Endothelial cell of umbilical vein (primary cell): Measurements from ENCODE around the gene WASHC2A. TPM values are rescaled to one million over a fixed set of nuclear protein-coding genes. Genes with fewer than 3 reads are reported as not detected.
"Not testable (repeated sequence)": the region's sequence is repeated elsewhere in the genome, so short reads cannot be mapped to it uniquely, and the experiment has no call there.

Experiments
- BruUV-seq: library from RNA; stranded (reverse); fragments of 400-500 nt; replicated peaks from 2 replicates; lab custom pipeline; 2021; lab: Mats Ljungman, UMichigan
- CTCF ChIA-PET: fragments of 300-600, 350-600 bp; sonication (Branson Sonifier 250); formaldehyde crosslinking; loops from one replicate; lab custom pipeline; 2021; ENCODE audit warnings: antibody characterized with exemption, inconsistent platforms; lab: Charles Lee
- POLR2A ChIA-PET: fragments of 300-600, 350-600 bp; sonication (Branson Sonifier 250); formaldehyde crosslinking; loops from one replicate; lab custom pipeline; 2021; ENCODE audit warnings: antibody characterized with exemption, inconsistent platforms; lab: Charles Lee
- DNase-seq: peaks from one replicate; pipeline ENCODE4 v3.0.0-alpha.2; 2011; ENCODE audit warnings: low read depth, low spot score
- FAIRE-seq: peaks from 2 replicates; lab custom pipeline; 2011; peaks lifted over from hg19 to GRCh38; lab: Jason Lieb, UNC
- H2AFZ ChIP-seq: 2 replicates; pipeline ENCODE4 v1.6.0; 2012; ENCODE audit warnings: low read depth, low read length, control low read depth, inconsistent platforms
- H3K27ac ChIP-seq: 2 replicates; pipeline ENCODE4 v1.5.1; 2011; ENCODE audit warnings: low read depth, mild to moderate bottlenecking, control low read depth, low read length, moderate library complexity; ENCODE audit not compliant: insufficient read depth
- H3K27me3 ChIP-seq, 2 experiments: 2 replicates each; pipeline versions ENCODE4 v1.6.0 to v1.6.1; 2011; ENCODE audit warnings: low read length in 2 of 2, mixed read lengths in 1 of 2; ENCODE audit not compliant: control insufficient read depth in 2 of 2, insufficient read depth in 2 of 2
- H3K36me3 ChIP-seq, 2 experiments: 2 replicates in 1 of 2; 3 replicates in 1 of 2; pipeline ENCODE4 v1.5.1; 2011; ENCODE audit warnings: low read length in 2 of 2, mild to moderate bottlenecking in 1 of 2, moderate library complexity in 1 of 2; ENCODE audit not compliant: control insufficient read depth in 2 of 2, insufficient read depth in 2 of 2; ENCODE audit errors: extremely low read depth in 1 of 2
- H3K4me1 ChIP-seq: 3 replicates; pipeline ENCODE4 v1.5.1; 2011; ENCODE audit warnings: mild to moderate bottlenecking, low read length; ENCODE audit not compliant: control insufficient read depth, insufficient read depth; ENCODE audit errors: extremely low read depth
- H3K4me2 ChIP-seq: 2 replicates; pipeline ENCODE4 v1.6.1; 2011; ENCODE audit warnings: low read length, control low read depth, mixed read lengths; ENCODE audit not compliant: insufficient read depth
- H3K4me3 ChIP-seq, 3 experiments: fragments of 200-600 bp in 1 of 3; sonication (generic), shearing (Covaris generic) in 1 of 3; replicated peaks in 1 of 3; 2 replicates each; pipeline ENCODE4 v1.5.1; 2011 to 2016; ENCODE audit warnings: control low read depth in 3 of 3, low read length in 3 of 3, mild to moderate bottlenecking in 2 of 3, inconsistent platforms in 1 of 3, low read depth in 1 of 3, moderate library complexity in 1 of 3; ENCODE audit not compliant: insufficient read depth in 1 of 3
- H3K79me2 ChIP-seq: 2 replicates; pipeline ENCODE4 v1.6.0; 2012; ENCODE audit warnings: low read length, inconsistent platforms; ENCODE audit not compliant: control insufficient read depth, insufficient read depth
- H3K9ac ChIP-seq: replicated peaks from 2 replicates; pipeline ENCODE3; 2011; ENCODE audit warnings: low read length, control low read depth; ENCODE audit not compliant: insufficient read depth; ENCODE audit errors: extremely low read depth
- H3K9me1 ChIP-seq: replicated peaks from 3 replicates; pipeline ENCODE4 v1.6.0; 2011; ENCODE audit warnings: mild to moderate bottlenecking, low read length; ENCODE audit not compliant: control insufficient read depth, insufficient read depth; ENCODE audit errors: extremely low read depth
- H3K9me3 ChIP-seq: replicated peaks from 2 replicates; pipeline ENCODE4 v1.5.1; 2012; ENCODE audit warnings: low read length, inconsistent platforms; ENCODE audit not compliant: control insufficient read depth, insufficient read depth
- H4K20me1 ChIP-seq: replicated peaks from 2 replicates; pipeline ENCODE3; 2011; ENCODE audit warnings: mild to moderate bottlenecking, low read length; ENCODE audit not compliant: control insufficient read depth, insufficient read depth; ENCODE audit errors: extremely low read depth
- EZH2 ChIP-seq: IDR thresholded peaks from 2 replicates; pipeline ENCODE4 v1.6.1; 2012; ENCODE audit warnings: borderline replicate concordance, low read depth, mild to moderate bottlenecking, moderate library complexity, low read length, inconsistent platforms; ENCODE audit not compliant: severe bottlenecking
- FOS ChIP-seq: IDR thresholded peaks from 2 replicates; pipeline ENCODE4 v1.6.1; 2011; ENCODE audit warnings: mild to moderate bottlenecking, low read length, moderate library complexity, borderline replicate concordance; ENCODE audit not compliant: insufficient read depth
- GATA2 ChIP-seq: IDR thresholded peaks from 2 replicates; pipeline ENCODE4 v1.7.0; 2011; ENCODE audit warnings: low read depth, mild to moderate bottlenecking, moderate library complexity, mixed read lengths, low read length; ENCODE audit not compliant: insufficient read length, insufficient read depth
- JUN ChIP-seq: IDR thresholded peaks from 2 replicates; pipeline ENCODE4 v1.6.1; 2011; ENCODE audit warnings: borderline replicate concordance, low read depth; ENCODE audit not compliant: insufficient read length, insufficient read depth
- MYC ChIP-seq: IDR thresholded peaks from one replicate; pipeline ENCODE4 v1.6.1; 2011; ENCODE audit warnings: mild to moderate bottlenecking, low read depth, low read length
- POLR2A ChIP-seq: IDR thresholded peaks from 2 replicates; pipeline ENCODE4 v1.6.1; 2012; ENCODE audit warnings: low read depth, mild to moderate bottlenecking, control low read depth, low read length
- POLR2AphosphoS5 ChIP-seq: IDR thresholded peaks from 2 replicates; pipeline ENCODE4 v1.6.1; 2012; ENCODE audit warnings: low read depth, mild to moderate bottlenecking, control low read depth, low read length, moderate library complexity; ENCODE audit not compliant: insufficient read depth
- dilution Hi-C: fragments of 300-500 bp; cut with MboI; formaldehyde crosslinking; loops from one replicate; pipeline ENCODE4 v1.15.0; 2019; ENCODE audit warnings: low sequenced_read_pairs; ENCODE audit not compliant: extremely low pct_ligation_motif_present
- intact Hi-C: fragments of 100-400 bp; cut with micrococcal nuclease; formaldehyde crosslinking; loops from one replicate; pipeline ENCODE4 v1.10.0; 2022
- polyA plus RNA-seq, 4 experiments: library from polyadenylated mRNA; depleted of rRNA in 3 of 4; stranded (reverse) in 3 of 4; unstranded in 1 of 4; fragments of >200 nt; gene quantifications; 2 replicates each; pipeline versions ENCODE4 v1.2.1 to v1.2.3, GENCODE V29; 2011 to 2012; ENCODE audit warnings: missing spikeins in 1 of 4
- total RNA-seq: library from RNA; stranded (reverse); gene quantifications from 2 replicates; pipeline ENCODE4 v1.2.3, GENCODE V29; 2021
- TF ChIP-seq, protein P1 (sequence below): IDR thresholded peaks from 2 replicates; pipeline ENCODE4 v1.6.1; 2011; ENCODE audit not compliant: insufficient read depth, insufficient read length
- TF ChIP-seq, protein P2 (sequence below), 2 donors: IDR thresholded peaks; 1 replicate in 1 of 2; 2 replicates in 1 of 2; pipeline ENCODE4 v1.5.1; 2011; ENCODE audit warnings: low read length in 2 of 2, mild to moderate bottlenecking in 2 of 2, moderate library complexity in 2 of 2, control low read depth in 1 of 2, inconsistent platforms in 1 of 2, low read depth in 1 of 2; ENCODE audit not compliant: insufficient read depth in 1 of 2; ENCODE audit errors: extremely low read depth in 1 of 2

Gene WASHC2A
- total and polyA plus RNA-seq, 2 donors (not counting 3 experiments of a cell fraction or from before 2014, with no cell fraction given) = 15.1 to 50.1 TPM

DNA sequence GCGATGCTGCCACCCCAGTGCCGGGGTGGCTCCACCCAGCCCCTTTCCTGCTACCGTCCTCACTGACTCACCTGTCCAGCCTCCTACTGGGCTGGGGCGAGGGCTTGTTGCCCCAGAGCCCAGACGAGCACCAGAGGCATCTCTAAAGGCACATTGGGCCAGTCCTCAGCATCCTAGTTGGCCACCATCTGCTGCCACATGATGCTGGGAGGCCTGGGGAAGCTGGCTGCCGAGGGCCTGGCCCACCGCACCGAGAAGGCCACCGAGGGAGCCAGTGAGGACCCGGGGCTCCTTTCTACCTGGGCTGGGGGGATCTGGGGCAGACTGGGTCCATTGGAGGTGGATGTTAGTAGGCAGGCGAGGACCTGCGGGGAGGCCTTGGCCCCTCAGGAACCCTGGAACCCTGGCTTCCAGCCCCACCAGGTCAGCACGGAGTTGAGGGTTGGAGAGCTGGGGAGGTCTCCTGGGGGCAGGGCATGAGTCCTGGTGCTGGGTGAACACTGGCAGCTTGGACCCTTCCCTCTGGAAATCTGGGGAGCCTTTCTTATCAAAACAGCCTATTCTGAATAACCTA lies 47.2 kb upstream of the WASHC2A start:
- BruUV-seq = not testable (repeated sequence)

DNA sequence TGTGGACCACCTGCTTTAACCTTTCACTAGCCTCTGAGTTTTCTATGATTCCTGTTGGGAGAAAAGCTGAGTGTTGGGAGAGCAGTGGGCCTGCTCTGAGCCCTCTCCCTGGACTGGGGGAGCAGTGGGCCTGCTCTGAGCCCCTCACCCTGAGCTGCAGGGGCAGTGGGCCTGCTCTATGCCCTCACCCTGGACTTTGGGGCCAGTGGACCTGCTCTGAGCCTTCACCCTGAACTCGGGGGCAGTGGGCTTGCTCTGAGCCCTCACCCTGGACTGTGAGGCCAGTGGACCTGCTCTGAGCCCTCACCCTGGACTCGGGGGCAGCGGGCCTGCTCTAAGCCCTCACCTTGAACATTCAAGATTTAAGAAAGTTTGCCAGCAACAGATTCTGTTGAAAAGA lies 46.1 kb upstream of the WASHC2A start:
- Histone ChIP-seq H3K9me3 (no peaks in the 10 kb centered on the region), H3K27ac (no peak overlapping the region), H3K4me3 (no peak overlapping the region), H3K9me1 (no peaks in the 10 kb centered on the region), H4K20me1 (no peaks in the 10 kb centered on the region), H3K4me1 (no peaks in the 10 kb centered on the region), H3K36me3 (no peaks in the 10 kb centered on the region), H3K9ac (no peak overlapping the region), H3K79me2 (no peaks in the 10 kb centered on the region), H3K27me3 (peaks cover 4 to 6% of the 10 kb centered on the region in 2 experiments), H2AFZ (no peak overlapping the region), H3K4me2 (no peak overlapping the region)
- CTCF ChIA-PET = no interaction called here
- no peak for DNase-seq
- POLR2A ChIA-PET = no interaction called here
- TF ChIP-seq FOS (no peak), POLR2A (no peak), GATA2 (no peak), EZH2 (no peak), POLR2AphosphoS5 (no peak), JUN (no peak), MYC (no peak)
- TF ChIP-seq, protein P1, sequence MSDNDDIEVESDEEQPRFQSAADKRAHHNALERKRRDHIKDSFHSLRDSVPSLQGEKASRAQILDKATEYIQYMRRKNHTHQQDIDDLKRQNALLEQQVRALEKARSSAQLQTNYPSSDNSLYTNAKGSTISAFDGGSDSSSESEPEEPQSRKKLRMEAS = no peak
- TF ChIP-seq, protein P2, sequence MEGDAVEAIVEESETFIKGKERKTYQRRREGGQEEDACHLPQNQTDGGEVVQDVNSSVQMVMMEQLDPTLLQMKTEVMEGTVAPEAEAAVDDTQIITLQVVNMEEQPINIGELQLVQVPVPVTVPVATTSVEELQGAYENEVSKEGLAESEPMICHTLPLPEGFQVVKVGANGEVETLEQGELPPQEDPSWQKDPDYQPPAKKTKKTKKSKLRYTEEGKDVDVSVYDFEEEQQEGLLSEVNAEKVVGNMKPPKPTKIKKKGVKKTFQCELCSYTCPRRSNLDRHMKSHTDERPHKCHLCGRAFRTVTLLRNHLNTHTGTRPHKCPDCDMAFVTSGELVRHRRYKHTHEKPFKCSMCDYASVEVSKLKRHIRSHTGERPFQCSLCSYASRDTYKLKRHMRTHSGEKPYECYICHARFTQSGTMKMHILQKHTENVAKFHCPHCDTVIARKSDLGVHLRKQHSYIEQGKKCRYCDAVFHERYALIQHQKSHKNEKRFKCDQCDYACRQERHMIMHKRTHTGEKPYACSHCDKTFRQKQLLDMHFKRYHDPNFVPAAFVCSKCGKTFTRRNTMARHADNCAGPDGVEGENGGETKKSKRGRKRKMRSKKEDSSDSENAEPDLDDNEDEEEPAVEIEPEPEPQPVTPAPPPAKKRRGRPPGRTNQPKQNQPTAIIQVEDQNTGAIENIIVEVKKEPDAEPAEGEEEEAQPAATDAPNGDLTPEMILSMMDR (IDR thresholded peaks at IDR 0.05; ENCODE audit: extremely low read depth in 1 of 2, insufficient read depth in 1 of 2, low read depth in 1 of 2, low read length in 2 of 2) = no peak
- dilution Hi-C loops (no loop called here), intact Hi-C loops (no loop called here)
- FAIRE-seq = no peak
- BruUV-seq = no TSS peak

More for the DNA sequence above, 47.2 kb upstream of the WASHC2A start:
- H3K4me2 ChIP-seq, H3K27me3 ChIP-seq, DNase-seq, H3K79me2 ChIP-seq, H4K20me1 ChIP-seq, H3K36me3 ChIP-seq, CTCF ChIA-PET, POLR2A ChIA-PET, dilution Hi-C loops, FAIRE-seq, H2AFZ ChIP-seq, H3K9ac ChIP-seq, intact Hi-C loops, H3K9me1 ChIP-seq, H3K4me1 ChIP-seq, H3K4me3 ChIP-seq, H3K9me3 ChIP-seq, H3K27ac ChIP-seq: not testable (repeated sequence)
